Activated CD4-positive, alpha-beta T cell treated with anti-CD3 and anti-CD28 coated beads, Interleukin-2, amount 10 ng/mL, durations not matched to agents 24 days and 14 days (primary cell): ENCODE measurements around the gene AMBRA1. TPM values are rescaled to one million over a fixed set of nuclear protein-coding genes. Genes with fewer than 3 reads are reported as not detected.

Experiments
- DNase-seq: peaks from one replicate; pipeline ENCODE4 v3.0.0; 2022
- H3K27ac Mint-ChIP-seq: one replicate; pipeline ENCODE4 v1.8.0; 2022; ENCODE audit warnings: mild to moderate bottlenecking, mixed read lengths
- H3K27me3 Mint-ChIP-seq: one replicate; pipeline ENCODE4 v1.8.0; 2022; ENCODE audit warnings: mixed read lengths
- H3K36me3 Mint-ChIP-seq: one replicate; pipeline ENCODE4 v1.8.0; 2022; ENCODE audit warnings: low read depth, mild to moderate bottlenecking, mixed read lengths
- H3K4me1 Mint-ChIP-seq: one replicate; pipeline ENCODE4 v1.8.0; 2021; ENCODE audit warnings: mixed read lengths
- H3K4me3 Mint-ChIP-seq: one replicate; pipeline ENCODE4 v1.8.0; 2022; ENCODE audit warnings: mild to moderate bottlenecking, moderate library complexity, mixed read lengths
- H3K9me3 Mint-ChIP-seq: one replicate; pipeline ENCODE4 v1.8.0; 2021; ENCODE audit warnings: mixed read lengths
- intact Hi-C: fragments of 100-400 bp; cut with micrococcal nuclease; formaldehyde crosslinking; loops from one replicate; pipeline ENCODE4 v1.15.1; 2023
- total RNA-seq: library from RNA; stranded (reverse); gene quantifications from 2 replicates; pipeline ENCODE4 v1.2.3, GENCODE V29; 2022

The AMBRA1 gene
- total RNA-seq, 1 donor from 2014 or later, result 27.7 TPM

DNA sequence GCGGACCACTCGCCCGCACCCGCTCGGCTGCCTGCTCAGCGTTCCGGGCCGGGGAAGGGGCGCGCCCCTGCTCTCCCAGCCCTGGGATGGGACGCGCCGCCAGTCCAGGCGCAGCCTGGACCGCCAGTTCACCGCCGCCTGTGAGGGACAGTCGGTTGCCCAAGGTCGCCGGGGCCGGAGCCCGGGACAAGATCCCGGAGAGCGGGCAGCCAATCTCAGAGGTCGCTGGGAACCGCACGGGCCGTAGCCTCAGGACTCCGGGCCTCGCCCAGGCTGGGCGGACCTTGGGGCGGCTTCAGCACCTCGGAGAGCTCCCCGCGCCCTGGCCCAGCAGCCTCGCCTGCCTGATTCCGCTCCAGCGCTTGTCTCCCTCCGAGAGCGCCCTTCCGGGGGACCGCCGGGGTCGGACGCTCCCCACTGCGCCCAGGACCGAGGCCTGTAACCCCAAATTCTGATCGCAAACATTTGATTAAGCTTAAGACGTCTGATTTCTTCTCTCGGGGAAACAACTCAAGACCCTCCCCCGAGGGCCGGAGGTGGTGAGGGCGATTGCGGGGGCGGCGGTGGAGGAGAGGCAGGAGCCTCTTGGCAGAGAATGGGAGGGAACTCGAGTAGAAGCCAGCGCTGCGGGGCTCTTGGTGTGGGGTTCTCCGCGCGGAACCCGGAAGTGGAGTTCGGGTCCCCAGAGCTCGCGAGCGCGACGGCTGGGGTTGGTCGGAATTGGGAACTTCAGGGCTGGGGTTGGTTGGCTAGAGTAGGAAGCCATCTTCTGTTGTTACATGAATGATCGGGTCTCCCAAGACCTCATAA lies 201.2 kb downstream of the AMBRA1 start:
- Mint-ChIP-seq H3K36me3 (peaks cover 9% of the 10 kb centered on the region), H3K27me3 (peaks cover 42% of the 10 kb centered on the region), H3K27ac (peak overlapping the region; percentile 9), H3K9me3 (no peaks in the 10 kb centered on the region), H3K4me1 (peaks cover 18% of the 10 kb centered on the region), H3K4me3 (peak overlapping the region; percentile 87)
- DNase-seq, result peak; percentile 96
- intact Hi-C loops, result no loop called here

DNA sequence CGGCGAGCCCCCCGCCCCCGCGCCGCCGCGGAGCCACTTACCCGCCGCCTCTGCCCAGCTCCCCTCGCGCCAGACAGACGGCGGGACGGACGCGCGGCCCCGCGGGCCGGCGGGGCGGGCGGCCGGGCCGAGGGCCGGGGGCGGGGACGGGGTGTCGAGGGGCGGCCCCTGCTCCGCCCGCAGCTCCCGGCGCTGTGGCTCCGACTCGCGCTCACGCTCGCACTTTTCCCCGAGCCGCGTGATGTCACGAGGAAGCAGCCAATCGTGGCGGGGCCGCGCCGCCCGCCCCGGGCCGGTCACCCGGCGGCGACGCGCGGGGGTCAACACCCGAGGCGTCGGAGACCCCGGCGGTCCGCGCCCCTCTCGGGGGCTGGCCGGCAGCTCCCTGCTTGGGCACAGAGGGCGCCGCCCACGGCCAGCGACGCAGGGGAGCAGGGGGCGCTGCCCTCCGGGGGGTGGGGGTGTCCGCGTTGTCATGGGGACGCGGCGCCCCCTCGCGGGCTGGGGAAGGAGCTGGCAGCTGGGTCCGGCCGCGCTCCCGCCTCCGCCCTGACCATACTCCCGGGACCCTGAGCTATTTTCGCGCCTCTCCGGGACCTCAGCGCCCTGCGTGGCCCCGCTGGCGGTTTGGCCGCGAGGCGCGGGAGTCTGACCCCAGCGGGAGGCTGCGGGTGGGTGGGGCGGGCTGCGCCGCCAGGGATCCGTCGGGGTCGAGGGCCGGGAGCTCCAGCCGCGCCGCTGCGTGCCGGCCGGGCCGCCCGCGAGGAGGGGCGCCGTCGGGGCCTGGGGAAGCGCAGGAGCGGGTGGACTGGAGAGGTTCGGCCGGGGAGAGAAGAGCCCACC lies 202.0 kb downstream of the AMBRA1 start, which contains the start of gene CHRM4:
CHRM4 (minus strand) TSS at position 199 of the 843 bp plus-strand sequence. CDS start 5,219 bp downstream, outside the sequence.
- Mint-ChIP-seq H3K36me3 (peaks cover 4% of the 10 kb centered on the region), H3K9me3 (no peaks in the 10 kb centered on the region), H3K4me3 (peak within 1 kb of the TSS; percentile 87), H3K4me1 (peaks cover 23% of the 10 kb centered on the region), H3K27ac (no peak within 1 kb of the TSS), H3K27me3 (peaks cover 49% of the 10 kb centered on the region)
- intact Hi-C loops, result no loop called here
- peak; percentile 82 for DNase-seq

GRCh38 chr11:46391186-46391577 lies 202.6 kb downstream of the AMBRA1 start:
- H3K27me3 Mint-ChIP-seq, result peaks cover 55% of the 10 kb centered on the region
- H3K4me3 Mint-ChIP-seq, result no peak overlapping the region
- H3K4me1 Mint-ChIP-seq, result peaks cover 26% of the 10 kb centered on the region
- H3K27ac Mint-ChIP-seq, result no peak overlapping the region
- DNase-seq, result no peak
- H3K36me3 Mint-ChIP-seq, result peaks cover 1% of the 10 kb centered on the region
- intact Hi-C loops, result no loop called here
- H3K9me3 Mint-ChIP-seq, result no peaks in the 10 kb centered on the region

DNA sequence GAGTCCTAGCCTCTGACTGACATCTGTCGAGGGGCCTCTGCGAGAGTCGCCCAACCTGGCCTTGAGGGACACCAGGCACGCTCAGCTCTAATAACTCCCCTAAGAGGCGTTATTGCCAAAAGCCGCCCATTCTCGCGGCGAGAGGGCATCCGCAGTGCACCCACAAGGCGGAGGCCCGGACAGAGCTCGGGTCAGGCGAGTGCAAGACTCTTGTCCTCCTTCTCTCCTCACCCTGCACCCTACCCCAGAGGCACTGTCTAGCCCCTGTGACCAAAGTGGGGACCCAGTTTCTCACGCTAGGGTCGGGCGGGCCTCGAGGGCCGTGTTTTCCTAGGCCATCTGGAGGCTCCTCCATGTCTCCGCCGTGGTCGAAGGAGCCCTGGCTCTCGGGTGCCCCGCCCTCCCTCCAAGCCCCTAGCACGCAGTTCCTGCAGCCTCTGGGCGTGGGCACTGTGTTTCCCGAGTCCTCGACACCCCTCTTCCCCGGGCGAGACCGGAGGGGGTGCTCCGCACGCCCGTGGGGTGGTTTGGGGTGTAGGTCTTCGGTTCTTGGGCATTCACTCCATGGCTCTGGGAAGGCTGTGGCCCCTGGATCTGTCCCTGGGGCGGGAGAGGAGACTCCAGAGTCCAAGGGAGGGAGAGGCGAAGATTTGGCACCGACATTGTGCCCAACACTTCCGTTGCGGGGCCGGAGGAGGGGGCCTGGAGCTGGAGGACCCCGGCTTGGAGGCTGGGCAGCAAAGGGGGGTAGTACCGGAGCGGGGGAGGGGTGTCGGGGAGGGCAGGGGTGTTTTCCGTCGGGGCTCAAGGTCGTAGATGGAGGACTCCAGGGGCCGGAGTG lies 203.3 kb downstream of the AMBRA1 start:
- H3K4me3 Mint-ChIP-seq, result peak overlapping the region; percentile 72
- H3K27ac Mint-ChIP-seq, result no peak overlapping the region
- peaks cover 61% of the 10 kb centered on the region for H3K27me3 Mint-ChIP-seq
- H3K9me3 Mint-ChIP-seq, result no peaks in the 10 kb centered on the region
- DNase-seq, result no peak
- H3K36me3 Mint-ChIP-seq, result peaks cover 1% of the 10 kb centered on the region
- peaks cover 26% of the 10 kb centered on the region for H3K4me1 Mint-ChIP-seq
- intact Hi-C loops, result no loop called here

- Mint-ChIP-seq H3K36me3 (peaks cover 1% of the 10 kb centered on the region), H3K9me3 (no peaks in the 10 kb centered on the region), H3K4me1 (peaks cover 26% of the 10 kb centered on the region), H3K27ac (peak overlapping the region; percentile 17), H3K4me3 (peak overlapping the region; percentile 72), H3K27me3 (peaks cover 62% of the 10 kb centered on the region)
- intact Hi-C loops, result loop anchor here (1.0 to 2.0 kb wide), 5 partner anchors 8 to 228 kb away; partner anchors contain the start of genes ATG13, HARBI1 and MDK
- peak; percentile 88 for DNase-seq
These were observed 204.1 kb downstream of the AMBRA1 start for GRCh38 chr11:46389450-46390330.

DNA sequence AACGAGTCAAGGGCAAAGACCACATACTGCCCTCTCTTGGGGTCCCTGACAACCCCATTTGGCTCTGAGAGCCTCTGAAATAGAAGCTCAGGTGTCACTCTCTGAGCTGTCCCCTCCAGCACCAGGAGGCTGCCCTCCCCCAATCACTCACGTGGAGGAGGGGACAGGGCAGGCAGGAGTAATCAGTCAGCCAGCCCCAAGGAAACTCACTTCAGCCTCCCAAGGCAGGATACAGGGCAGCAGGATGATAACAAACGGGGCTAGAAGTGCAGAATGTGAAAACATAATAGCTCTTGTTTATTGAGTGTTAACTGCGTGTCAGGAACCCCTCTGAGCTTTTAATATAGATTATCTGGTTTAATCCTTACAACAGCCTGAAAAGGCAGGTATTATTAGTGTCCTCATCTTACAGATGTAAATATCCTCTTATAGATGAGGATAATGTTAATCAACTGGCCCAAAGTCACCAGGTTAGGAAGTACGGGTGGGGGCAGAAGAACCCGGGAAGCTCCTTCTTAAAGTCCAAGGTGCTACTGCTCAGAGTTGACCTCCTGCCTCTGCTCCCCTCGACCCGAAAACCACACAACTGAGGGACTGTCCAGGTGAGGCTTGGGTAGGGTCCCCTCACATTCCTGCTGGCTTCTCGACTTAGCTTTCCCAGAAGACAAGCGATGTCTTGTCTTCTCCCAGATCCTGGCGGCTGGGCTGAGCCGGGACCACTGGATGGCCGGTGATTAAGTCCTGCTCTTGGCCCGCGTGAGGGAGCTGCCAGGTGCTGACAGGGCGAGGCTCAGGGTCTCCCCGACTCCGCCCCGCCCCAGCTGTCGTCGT lies 205.0 kb downstream of the AMBRA1 start:
- peaks cover 1% of the 10 kb centered on the region for H3K36me3 Mint-ChIP-seq
- DNase-seq, result no peak
- H3K27ac Mint-ChIP-seq, result no peak overlapping the region
- no peaks in the 10 kb centered on the region for H3K9me3 Mint-ChIP-seq
- peak overlapping the region; percentile 29 for H3K4me3 Mint-ChIP-seq
- peaks cover 26% of the 10 kb centered on the region for H3K4me1 Mint-ChIP-seq
- intact Hi-C loops, result loop anchor here (1.0 to 2.0 kb wide), 5 partner anchors 8 to 228 kb away; partner anchors contain the start of genes ATG13, HARBI1 and MDK
- H3K27me3 Mint-ChIP-seq, result peaks cover 62% of the 10 kb centered on the region

GRCh38 chr11:46387919-46388618 lies 205.8 kb downstream of the AMBRA1 start:
- H3K9me3 Mint-ChIP-seq, result no peaks in the 10 kb centered on the region
- intact Hi-C loops, result loop anchor here (2.0 kb wide), 1 partner anchor 39 kb away; no protein-coding TSS in a partner anchor
- peak overlapping the region; percentile 58 for H3K27ac Mint-ChIP-seq
- DNase-seq, result peak; percentile 76
- peak overlapping the region; percentile 29 for H3K4me3 Mint-ChIP-seq
- peaks cover 24% of the 10 kb centered on the region for H3K4me1 Mint-ChIP-seq
- peaks cover 60% of the 10 kb centered on the region for H3K27me3 Mint-ChIP-seq
- peaks cover 1% of the 10 kb centered on the region for H3K36me3 Mint-ChIP-seq

- Mint-ChIP-seq H3K4me3 (no peak overlapping the region), H3K4me1 (peaks cover 19% of the 10 kb centered on the region), H3K36me3 (no peaks in the 10 kb centered on the region), H3K27ac (no peak overlapping the region), H3K9me3 (no peaks in the 10 kb centered on the region), H3K27me3 (peaks cover 55% of the 10 kb centered on the region)
- intact Hi-C loops, result no loop called here
- DNase-seq, result no peak
These were observed 206.4 kb downstream of the AMBRA1 start for GRCh38 chr11:46387456-46387855.

GRCh38 chr11:46386674-46387073 lies 207.1 kb downstream of the AMBRA1 start:
- no peak for DNase-seq
- Mint-ChIP-seq H3K4me1 (peaks cover 22% of the 10 kb centered on the region), H3K9me3 (no peaks in the 10 kb centered on the region), H3K36me3 (peaks cover 2% of the 10 kb centered on the region), H3K4me3 (no peak overlapping the region), H3K27me3 (peaks cover 60% of the 10 kb centered on the region), H3K27ac (no peak overlapping the region)
- intact Hi-C loops, result no loop called here

GRCh38 chr11:46386005-46386578 lies 207.7 kb downstream of the AMBRA1 start:
- Mint-ChIP-seq H3K36me3 (peaks cover 2% of the 10 kb centered on the region), H3K9me3 (no peaks in the 10 kb centered on the region), H3K4me3 (no peak overlapping the region), H3K27me3 (peaks cover 60% of the 10 kb centered on the region), H3K27ac (no peak overlapping the region), H3K4me1 (peaks cover 22% of the 10 kb centered on the region)
- no peak for DNase-seq
- intact Hi-C loops, result no loop called here
